AG04449 (cell line): ENCODE measurements around the gene TNKS2.

Experiments used
- CTCF ChIA-PET: fragments of 350-600 bp; formaldehyde crosslinking; extraction: SDS; loops from one replicate; lab custom pipeline; 2021; ENCODE audit warnings: antibody characterized with exemption; lab: Yijun Ruan, JAX
- POLR2A ChIA-PET: fragments of 400-600, 350-600 bp; formaldehyde crosslinking; extraction: SDS; loops from one replicate; lab custom pipeline; 2020; ENCODE audit warnings: antibody characterized with exemption, inconsistent platforms; lab: Yijun Ruan, JAX
- DNase-seq: peaks from one replicate; pipeline ENCODE4 v3.0.0-alpha.2; 2010; ENCODE audit warnings: low read depth, low spot score
- H3K4me3 ChIP-seq: 2 replicates; pipeline ENCODE4 v1.5.1; 2011; ENCODE audit warnings: low read depth, mild to moderate bottlenecking, control low read depth, low read length
- TF ChIP-seq, protein P1 (sequence below): IDR thresholded peaks from one replicate; pipeline ENCODE4 v1.5.1; 2011; ENCODE audit warnings: mild to moderate bottlenecking, moderate library complexity, low read length, control low read depth, inconsistent platforms; ENCODE audit not compliant: insufficient read depth; ENCODE audit errors: missing control alignments

The TNKS2 gene

DNA sequence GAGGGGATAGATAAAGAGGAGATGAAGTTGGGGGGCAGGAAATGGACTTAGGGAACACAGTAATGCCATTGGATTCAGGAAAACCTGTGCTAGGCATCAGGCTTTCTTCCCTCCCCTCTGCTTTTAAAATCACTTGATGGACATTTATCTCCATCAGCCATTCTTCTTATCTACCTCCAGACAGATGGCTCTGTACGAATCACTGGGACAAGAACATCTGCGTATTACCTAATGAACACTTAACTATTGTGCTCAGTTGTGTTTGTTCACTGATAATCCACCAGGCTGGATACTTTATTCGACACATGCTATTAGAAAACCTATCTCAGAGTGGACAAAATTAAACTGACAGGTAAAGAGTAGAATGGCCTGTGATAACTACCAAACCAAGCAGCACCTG lies 40.0 kb downstream of the TNKS2 start:
- TF ChIP-seq, protein P1, sequence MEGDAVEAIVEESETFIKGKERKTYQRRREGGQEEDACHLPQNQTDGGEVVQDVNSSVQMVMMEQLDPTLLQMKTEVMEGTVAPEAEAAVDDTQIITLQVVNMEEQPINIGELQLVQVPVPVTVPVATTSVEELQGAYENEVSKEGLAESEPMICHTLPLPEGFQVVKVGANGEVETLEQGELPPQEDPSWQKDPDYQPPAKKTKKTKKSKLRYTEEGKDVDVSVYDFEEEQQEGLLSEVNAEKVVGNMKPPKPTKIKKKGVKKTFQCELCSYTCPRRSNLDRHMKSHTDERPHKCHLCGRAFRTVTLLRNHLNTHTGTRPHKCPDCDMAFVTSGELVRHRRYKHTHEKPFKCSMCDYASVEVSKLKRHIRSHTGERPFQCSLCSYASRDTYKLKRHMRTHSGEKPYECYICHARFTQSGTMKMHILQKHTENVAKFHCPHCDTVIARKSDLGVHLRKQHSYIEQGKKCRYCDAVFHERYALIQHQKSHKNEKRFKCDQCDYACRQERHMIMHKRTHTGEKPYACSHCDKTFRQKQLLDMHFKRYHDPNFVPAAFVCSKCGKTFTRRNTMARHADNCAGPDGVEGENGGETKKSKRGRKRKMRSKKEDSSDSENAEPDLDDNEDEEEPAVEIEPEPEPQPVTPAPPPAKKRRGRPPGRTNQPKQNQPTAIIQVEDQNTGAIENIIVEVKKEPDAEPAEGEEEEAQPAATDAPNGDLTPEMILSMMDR: no peak
- no peak overlapping the region for H3K4me3 ChIP-seq
- ChIA-PET CTCF (no interaction called here), POLR2A (no interaction called here)
- no peak for DNase-seq

DNA sequence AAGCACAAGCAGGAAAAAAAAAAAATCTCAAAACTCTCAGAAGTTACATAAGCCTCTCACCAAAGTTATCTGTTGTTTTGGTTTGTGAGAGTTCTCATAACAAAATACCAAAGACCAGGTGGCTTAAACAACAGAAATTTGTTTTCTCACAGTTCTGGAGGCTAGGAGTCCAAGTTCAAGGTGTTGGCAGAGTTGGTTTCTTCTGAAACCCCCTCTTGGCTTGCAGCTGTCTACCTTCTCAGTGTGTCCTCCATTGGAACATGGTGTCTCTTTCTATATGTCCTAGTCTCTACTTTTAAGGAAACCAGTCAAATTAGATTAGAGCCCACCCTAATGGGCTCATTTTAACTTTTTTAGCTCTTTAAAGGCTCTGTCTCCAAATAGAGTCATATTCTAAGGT lies 44.9 kb downstream of the TNKS2 start:
- TF ChIP-seq, protein P1: no peak
- no peak overlapping the region for H3K4me3 ChIP-seq
- DNase-seq: no peak
- ChIA-PET POLR2A (no interaction called here), CTCF (no interaction called here)

DNA sequence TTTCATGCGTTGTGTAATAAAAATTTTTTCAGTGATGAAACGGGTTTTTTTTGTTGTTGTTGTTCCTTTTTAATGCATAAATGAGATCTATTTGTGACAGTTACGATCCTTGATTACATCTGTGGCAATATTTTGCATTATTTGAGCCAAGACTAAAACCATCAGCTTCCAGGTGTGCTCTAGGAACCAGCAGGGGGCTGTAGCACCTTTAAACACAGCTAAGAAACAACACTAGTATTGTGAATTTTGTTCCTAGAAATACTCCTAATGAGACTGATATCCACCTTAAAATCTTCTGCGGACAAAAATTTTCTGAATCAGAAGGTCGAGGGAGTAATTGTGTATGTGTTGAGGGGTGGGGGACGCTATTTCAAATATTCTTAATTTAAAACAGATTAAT lies 58.4 kb downstream of the TNKS2 start:
- TF ChIP-seq, protein P1: peak; percentile 19
- H3K4me3 ChIP-seq: no peak overlapping the region
- ChIA-PET POLR2A (no interaction called here), CTCF (interaction anchor here (0.7 to 1.3 kb wide), 5 partner anchors 27 to 55 kb away, joined by 3 to 4 read pairs (median 3); no protein-coding TSS in a partner anchor)
- DNase-seq: no peak

DNA sequence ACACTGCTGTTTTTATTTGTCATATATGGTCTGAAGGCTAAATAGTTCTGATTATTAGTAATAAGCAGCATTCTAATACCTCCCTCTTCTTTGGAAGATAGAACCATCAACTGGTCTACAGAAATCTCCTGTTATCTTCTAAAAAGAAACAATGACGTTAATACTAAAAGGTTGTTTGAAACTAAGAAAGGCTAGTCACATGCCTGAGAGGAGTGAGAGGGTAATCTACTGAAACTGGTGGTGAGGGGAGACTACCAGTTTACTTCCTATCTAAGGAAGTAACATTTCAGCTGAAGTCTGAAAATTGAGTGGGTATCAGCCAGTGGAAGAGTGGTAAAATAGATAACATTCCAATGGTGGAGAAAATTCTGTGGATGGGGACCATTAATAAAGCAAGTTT lies 62.7 kb downstream of the TNKS2 start:
- no peak for DNase-seq
- CTCF ChIA-PET: no interaction called here

DNA sequence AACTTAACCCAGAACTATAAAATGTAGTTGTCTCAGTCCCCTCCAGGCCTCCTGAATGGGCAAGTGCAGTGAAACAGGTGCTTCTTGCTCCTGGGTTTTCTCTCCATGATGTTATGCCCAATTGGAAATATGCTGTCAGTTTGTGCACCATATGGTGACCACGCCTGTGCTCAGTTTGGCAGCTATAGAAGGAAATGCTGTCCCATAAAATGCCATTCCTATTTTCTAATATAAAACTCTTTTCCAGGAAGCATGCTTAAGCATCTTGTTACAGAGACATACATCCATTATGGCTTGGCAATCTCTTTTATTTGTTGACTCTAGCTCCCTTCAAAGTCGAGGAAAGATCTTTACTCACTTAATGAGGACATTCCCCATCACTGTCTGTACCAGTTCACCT lies 65.9 kb downstream of the TNKS2 start:
- H3K4me3 ChIP-seq: no peak overlapping the region
- ChIA-PET CTCF (interaction anchor here (1.6 kb wide), 1 partner anchor 49 kb away, joined by 6 read pairs; no protein-coding TSS in a partner anchor), POLR2A (interaction anchor here (1.2 kb wide), 1 partner anchor 44 kb away, joined by 3 read pairs; no protein-coding TSS in a partner anchor)
- DNase-seq: no peak
- TF ChIP-seq, protein P1: no peak

More for the DNA sequence above, 62.7 kb downstream of the TNKS2 start:
- no peak overlapping the region for H3K4me3 ChIP-seq
- TF ChIP-seq, protein P1: no peak
- POLR2A ChIA-PET: no interaction called here

DNA sequence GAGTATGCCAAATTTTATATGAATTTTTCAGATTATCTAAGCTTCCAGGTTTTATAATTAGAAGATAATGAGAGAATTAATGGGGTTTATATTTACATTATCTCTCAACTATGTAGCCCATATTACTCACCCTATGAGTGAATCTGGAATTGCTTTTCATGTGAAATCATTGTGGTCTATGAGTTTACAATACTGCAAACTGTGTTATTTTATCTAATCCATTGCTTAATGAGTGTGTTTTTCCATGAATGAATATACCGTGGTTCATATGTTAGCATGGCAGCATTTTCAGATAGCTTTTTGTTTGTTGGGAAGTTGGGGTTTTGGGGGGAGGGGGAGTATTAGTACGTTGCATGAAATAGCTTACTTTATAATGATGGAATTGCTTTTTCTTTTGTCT lies 66.5 kb downstream of the TNKS2 start:
- no peak for DNase-seq
- TF ChIP-seq, protein P1: no peak
- POLR2A ChIA-PET: interaction anchor here (1.2 kb wide), 1 partner anchor 44 kb away, joined by 3 read pairs; no protein-coding TSS in a partner anchor
- H3K4me3 ChIP-seq: no peak overlapping the region
- CTCF ChIA-PET: interaction anchor here (1.0 kb wide), 3 partner anchors 48 to 229 kb away, joined by 3 read pairs; no protein-coding TSS in a partner anchor
